Measurements from ENCODE around the gene SCARB1. TPM values are rescaled to one million over a fixed set of nuclear protein-coding genes. Genes with fewer than 3 reads are reported as not detected.
A peak's percentile ranks its signal among the peaks of the same experiment; 100 is the strongest.

The SCARB1 gene
- total RNA-seq, 1 donor from 2014 or later, result 17.9 TPM

DNA sequence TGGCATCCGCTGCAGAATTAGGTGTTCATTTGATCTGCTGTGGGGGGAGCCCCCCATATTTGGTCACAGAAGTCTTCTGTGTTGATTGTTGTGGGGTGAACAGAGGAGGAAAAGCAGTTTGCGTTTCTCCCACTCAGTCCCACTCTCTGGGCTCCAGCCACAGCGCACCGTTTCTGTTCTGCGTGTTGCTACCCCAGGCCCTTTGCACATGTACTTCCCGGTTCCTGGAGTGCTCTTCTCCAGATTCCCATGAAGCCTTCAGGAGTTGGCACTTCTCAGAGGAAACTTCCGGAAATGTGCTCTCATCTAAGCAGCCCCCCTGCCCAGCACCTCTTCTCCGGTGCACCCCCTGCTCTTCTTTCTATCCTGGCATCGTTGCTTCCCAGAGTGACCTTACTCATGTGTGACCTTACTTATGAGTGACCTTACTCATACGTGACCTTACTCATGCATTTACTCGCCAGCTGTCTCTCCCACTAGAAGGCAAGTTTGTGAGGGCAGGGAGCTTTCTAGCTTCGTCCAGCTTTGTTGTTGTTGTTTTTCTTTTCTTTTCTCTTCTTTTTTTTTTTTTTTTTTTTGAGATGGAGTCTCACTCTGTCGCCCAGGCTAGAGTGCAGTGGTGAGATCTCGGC lies 93.7 kb downstream of the SCARB1 start:
- Mint-ChIP-seq H3K4me1 (ENCODE audit: low read depth) (peaks cover 27% of the 10 kb centered on the region), H3K27ac (no peak overlapping the region), H3K4me3 (no peak overlapping the region), H3K36me3 (ENCODE audit: low read depth) (peaks cover 2% of the 10 kb centered on the region), H3K9me3 (peaks cover 7% of the 10 kb centered on the region), H3K27me3 (ENCODE audit: insufficient read depth) (peaks cover 23% of the 10 kb centered on the region)
- intact Hi-C loops (cut with micrococcal nuclease), result loop anchor here (5.0 to 10.0 kb wide), 7 partner anchors 123 to 1055 kb away; partner anchors contain the start of genes ATP6V0A2, CCDC92 and ZNF664
- no peak for DNase-seq (ENCODE audit: low spot score)

- no peak for DNase-seq (ENCODE audit: low spot score)
- intact Hi-C loops (cut with micrococcal nuclease), result loop anchor here (5.0 kb wide), 4 partner anchors 122 to 607 kb away; no protein-coding TSS in a partner anchor
- peaks cover 15% of the 10 kb centered on the region for H3K9me3 Mint-ChIP-seq
- H3K4me3 Mint-ChIP-seq, result no peak overlapping the region
- no peak overlapping the region for H3K27ac Mint-ChIP-seq
- H3K4me1 Mint-ChIP-seq (ENCODE audit: low read depth), result peaks cover 19% of the 10 kb centered on the region
- H3K27me3 Mint-ChIP-seq (ENCODE audit: insufficient read depth), result peaks cover 23% of the 10 kb centered on the region
- H3K36me3 Mint-ChIP-seq (ENCODE audit: low read depth), result peaks cover 4% of the 10 kb centered on the region
Measured at GRCh38 chr12:124769163-124769530, 94.5 kb downstream of the SCARB1 start.

GRCh38 chr12:124768452-124769162 lies 95.1 kb downstream of the SCARB1 start:
- Mint-ChIP-seq H3K27ac (no peak overlapping the region), H3K4me1 (ENCODE audit: low read depth) (peaks cover 15% of the 10 kb centered on the region), H3K27me3 (ENCODE audit: insufficient read depth) (peaks cover 23% of the 10 kb centered on the region), H3K4me3 (no peak overlapping the region), H3K9me3 (peaks cover 16% of the 10 kb centered on the region), H3K36me3 (ENCODE audit: low read depth) (peaks cover 3% of the 10 kb centered on the region)
- no peak for DNase-seq (ENCODE audit: low spot score)
- intact Hi-C loops (cut with micrococcal nuclease), result loop anchor here (5.0 kb wide), 4 partner anchors 121 to 606 kb away; no protein-coding TSS in a partner anchor

DNA sequence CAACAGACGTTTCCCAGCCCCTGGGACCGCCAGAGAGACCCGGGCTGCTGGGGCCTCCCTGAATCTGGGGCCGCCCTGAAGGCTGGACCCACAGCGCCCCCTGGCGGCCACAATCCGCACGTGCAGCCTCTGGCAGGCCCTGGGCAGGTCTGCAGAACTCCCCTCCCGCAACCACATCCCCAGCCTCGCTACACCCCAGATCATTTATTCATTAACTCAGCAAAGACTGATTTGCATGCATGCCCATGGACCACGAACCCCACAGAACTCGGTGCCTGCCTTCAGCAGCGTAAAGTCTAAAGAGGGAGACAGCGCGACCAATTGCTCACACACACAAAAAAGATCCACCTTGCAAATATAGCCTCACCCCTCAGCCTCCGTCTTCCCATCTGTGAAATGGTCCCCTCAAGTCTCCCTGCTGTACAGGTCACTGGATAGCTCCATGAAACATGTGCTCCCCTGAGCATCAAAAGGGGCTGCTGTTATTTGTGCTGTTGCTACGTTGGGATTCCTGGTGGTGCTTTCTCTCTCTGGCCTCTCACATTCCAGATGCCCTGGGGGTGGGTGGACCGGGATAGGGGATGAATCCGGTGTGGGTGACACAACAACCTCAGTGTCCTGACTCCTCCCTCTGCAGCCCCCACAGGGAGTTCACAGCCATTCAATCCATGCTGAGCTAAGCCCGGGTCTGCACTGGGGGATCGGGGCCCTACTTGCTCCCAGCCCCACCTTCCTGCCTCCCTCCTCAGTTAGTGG lies 96.4 kb downstream of the SCARB1 start:
- H3K27ac Mint-ChIP-seq, result peak overlapping the region; percentile 29
- H3K9me3 Mint-ChIP-seq, result peaks cover 24% of the 10 kb centered on the region
- intact Hi-C loops (cut with micrococcal nuclease), result loop anchor here (1.0 to 5.0 kb wide), 9 partner anchors 120 to 731 kb away; partner anchors contain the start of gene NCOR2
- DNase-seq (ENCODE audit: low spot score), result peak; percentile 76
- H3K36me3 Mint-ChIP-seq (ENCODE audit: low read depth), result peaks cover 3% of the 10 kb centered on the region
- peaks cover 27% of the 10 kb centered on the region for H3K4me1 Mint-ChIP-seq (ENCODE audit: low read depth)
- no peak overlapping the region for H3K4me3 Mint-ChIP-seq
- peaks cover 18% of the 10 kb centered on the region for H3K27me3 Mint-ChIP-seq (ENCODE audit: insufficient read depth)

GRCh38 chr12:124766727-124767065 lies 97.0 kb downstream of the SCARB1 start:
- no peak for DNase-seq (ENCODE audit: low spot score)
- H3K4me1 Mint-ChIP-seq (ENCODE audit: low read depth), result peaks cover 28% of the 10 kb centered on the region
- H3K9me3 Mint-ChIP-seq, result peaks cover 25% of the 10 kb centered on the region
- peaks cover 3% of the 10 kb centered on the region for H3K36me3 Mint-ChIP-seq (ENCODE audit: low read depth)
- intact Hi-C loops (cut with micrococcal nuclease), result loop anchor here (1.0 to 5.0 kb wide), 9 partner anchors 119 to 730 kb away; partner anchors contain the start of gene NCOR2
- H3K27me3 Mint-ChIP-seq (ENCODE audit: insufficient read depth), result peaks cover 15% of the 10 kb centered on the region
- H3K4me3 Mint-ChIP-seq, result no peak overlapping the region
- no peak overlapping the region for H3K27ac Mint-ChIP-seq

DNA sequence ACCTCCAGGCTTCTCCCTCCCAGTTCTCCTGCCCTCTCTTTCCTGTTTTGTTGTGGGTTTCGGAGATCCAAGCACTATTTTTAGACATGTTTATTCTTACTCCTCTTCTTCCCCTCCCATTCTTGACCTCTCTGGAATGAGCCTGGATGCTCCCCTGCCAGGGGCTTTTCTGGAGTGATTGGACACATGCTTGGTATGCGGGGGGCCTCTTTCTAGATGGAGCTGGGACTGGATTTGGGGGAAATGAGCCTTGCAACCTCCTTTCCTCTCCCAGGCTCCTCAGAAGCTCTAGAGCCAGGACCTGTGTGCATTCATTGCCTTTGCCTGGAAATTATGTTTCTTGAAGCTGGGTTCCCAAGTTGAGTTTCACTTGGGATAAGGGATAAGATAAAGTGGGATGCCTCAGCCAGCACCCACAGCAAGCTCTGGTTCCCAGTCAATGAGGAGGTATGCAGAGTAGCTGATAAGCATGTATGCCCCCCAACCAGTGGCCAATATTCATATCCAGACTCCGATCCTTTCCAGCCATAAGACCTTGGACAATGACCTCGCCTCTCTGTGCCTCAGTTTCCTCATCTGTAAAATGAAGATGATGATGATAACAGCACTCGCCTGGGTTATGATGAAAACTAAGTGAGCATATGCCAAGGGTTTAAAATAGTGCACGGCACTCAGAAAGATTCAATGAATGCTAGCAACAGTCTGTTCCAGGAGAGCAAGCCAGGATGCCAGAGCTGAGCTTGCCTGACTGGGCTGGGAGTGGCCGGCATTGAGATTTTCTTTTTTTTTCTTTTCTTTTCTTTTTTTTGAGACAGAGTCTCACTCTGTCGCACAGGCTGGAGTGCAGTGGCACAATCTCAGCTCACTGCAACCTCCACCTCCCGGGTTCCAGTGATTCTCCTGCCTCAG lies 97.8 kb downstream of the SCARB1 start:
- Mint-ChIP-seq H3K4me3 (no peak overlapping the region), H3K27ac (no peak overlapping the region), H3K27me3 (ENCODE audit: insufficient read depth) (peaks cover 12% of the 10 kb centered on the region), H3K36me3 (ENCODE audit: low read depth) (peaks cover 3% of the 10 kb centered on the region), H3K9me3 (peaks cover 25% of the 10 kb centered on the region), H3K4me1 (ENCODE audit: low read depth) (peaks cover 36% of the 10 kb centered on the region)
- no peak for DNase-seq (ENCODE audit: low spot score)
- intact Hi-C loops (cut with micrococcal nuclease), result loop anchor here (2.0 to 5.0 kb wide), 7 partner anchors 119 to 604 kb away; partner anchors contain the start of gene NCOR2

GRCh38 chr12:124764870-124765580 lies 98.6 kb downstream of the SCARB1 start:
- H3K4me3 Mint-ChIP-seq, result no peak overlapping the region
- peaks cover 3% of the 10 kb centered on the region for H3K36me3 Mint-ChIP-seq (ENCODE audit: low read depth)
- intact Hi-C loops (cut with micrococcal nuclease), result loop anchor here (5.0 kb wide), 4 partner anchors 118 to 603 kb away; no protein-coding TSS in a partner anchor
- H3K27me3 Mint-ChIP-seq (ENCODE audit: insufficient read depth), result peaks cover 8% of the 10 kb centered on the region
- no peak for DNase-seq (ENCODE audit: low spot score)
- H3K4me1 Mint-ChIP-seq (ENCODE audit: low read depth), result peaks cover 37% of the 10 kb centered on the region
- H3K27ac Mint-ChIP-seq, result no peak overlapping the region
- peaks cover 25% of the 10 kb centered on the region for H3K9me3 Mint-ChIP-seq

GRCh38 chr12:124764451-124764850 lies 99.2 kb downstream of the SCARB1 start:
- Mint-ChIP-seq H3K4me1 (ENCODE audit: low read depth) (peaks cover 37% of the 10 kb centered on the region), H3K27me3 (ENCODE audit: insufficient read depth) (peaks cover 8% of the 10 kb centered on the region), H3K9me3 (peaks cover 25% of the 10 kb centered on the region), H3K36me3 (ENCODE audit: low read depth) (peaks cover 3% of the 10 kb centered on the region), H3K4me3 (no peak overlapping the region), H3K27ac (no peak overlapping the region)
- DNase-seq (ENCODE audit: low spot score), result no peak
- intact Hi-C loops (cut with micrococcal nuclease), result no loop called here

GRCh38 chr12:124763594-124763979 lies 100.1 kb downstream of the SCARB1 start:
- H3K4me3 Mint-ChIP-seq, result no peak overlapping the region
- intact Hi-C loops (cut with micrococcal nuclease), result loop anchor here (1.0 to 2.0 kb wide), 2 partner anchors 11 to 23 kb away; no protein-coding TSS in a partner anchor
- H3K27me3 Mint-ChIP-seq (ENCODE audit: insufficient read depth), result peaks cover 4% of the 10 kb centered on the region
- H3K27ac Mint-ChIP-seq, result no peak overlapping the region
- H3K36me3 Mint-ChIP-seq (ENCODE audit: low read depth), result peaks cover 3% of the 10 kb centered on the region
- H3K9me3 Mint-ChIP-seq, result peaks cover 25% of the 10 kb centered on the region
- DNase-seq (ENCODE audit: low spot score), result no peak
- peaks cover 37% of the 10 kb centered on the region for H3K4me1 Mint-ChIP-seq (ENCODE audit: low read depth)

GRCh38 chr12:124762791-124763593 lies 100.7 kb downstream of the SCARB1 start:
- intact Hi-C loops (cut with micrococcal nuclease), result loop anchor here (1.0 to 2.0 kb wide), 3 partner anchors 11 to 50 kb away; no protein-coding TSS in a partner anchor
- DNase-seq (ENCODE audit: low spot score), result no peak
- peaks cover 3% of the 10 kb centered on the region for H3K36me3 Mint-ChIP-seq (ENCODE audit: low read depth)
- H3K4me1 Mint-ChIP-seq (ENCODE audit: low read depth), result peaks cover 37% of the 10 kb centered on the region
- H3K27ac Mint-ChIP-seq, result no peak overlapping the region
- peaks cover 25% of the 10 kb centered on the region for H3K9me3 Mint-ChIP-seq
- peaks cover 4% of the 10 kb centered on the region for H3K27me3 Mint-ChIP-seq (ENCODE audit: insufficient read depth)
- no peak overlapping the region for H3K4me3 Mint-ChIP-seq

DNA sequence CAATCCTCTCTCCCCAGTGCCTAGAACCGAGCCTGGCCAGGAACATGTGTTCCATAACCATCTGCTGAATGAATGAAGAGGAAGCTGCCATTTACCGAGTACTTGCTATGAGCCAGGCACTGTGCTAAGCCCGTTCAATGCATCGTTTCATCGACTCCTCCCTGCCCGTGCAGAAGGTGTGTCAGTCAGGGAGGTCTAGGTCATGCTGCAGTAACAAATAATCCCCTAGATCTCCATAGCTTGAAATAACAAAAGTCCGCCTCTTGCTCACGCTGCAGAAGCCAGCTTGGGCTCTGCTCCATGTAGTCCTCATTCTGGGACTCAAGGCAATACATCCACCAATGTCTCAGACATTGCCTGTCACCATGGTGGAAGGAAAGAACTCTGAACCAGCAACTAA lies 101.3 kb downstream of the SCARB1 start:
- H3K4me1 Mint-ChIP-seq (ENCODE audit: low read depth), result peaks cover 35% of the 10 kb centered on the region
- no peak for DNase-seq (ENCODE audit: low spot score)
- H3K9me3 Mint-ChIP-seq, result peaks cover 30% of the 10 kb centered on the region
- H3K27ac Mint-ChIP-seq, result peak overlapping the region; percentile 29
- H3K36me3 Mint-ChIP-seq (ENCODE audit: low read depth), result peaks cover 3% of the 10 kb centered on the region
- no peak overlapping the region for H3K4me3 Mint-ChIP-seq
- intact Hi-C loops (cut with micrococcal nuclease), result loop anchor here (1.0 to 2.0 kb wide), 2 partner anchors 22 to 49 kb away; no protein-coding TSS in a partner anchor
- H3K27me3 Mint-ChIP-seq (ENCODE audit: insufficient read depth), result peaks cover 4% of the 10 kb centered on the region

Measured in activated T-helper 1 cell treated with anti-CD3 and anti-CD28 coated beads, Interleukin-12 subunit alpha, Interleukin-12 subunit beta, Interleukin-2, Interleukin-4 antibody, amounts not matched to agents 30 ng/mL and 10 ng/mL and 1 ng/mL, durations not matched to agents 14 hours and 24 hours and 36 hours (primary cell).